Keratinocyte (primary cell): ENCODE results near the gene DCDC2. TPM values are rescaled to one million over a fixed set of nuclear protein-coding genes. Genes with fewer than 3 reads are reported as not detected.

Experiments used
- DNase-seq: peaks from one replicate; pipeline ENCODE4 v3.0.0-alpha.2; 2011; ENCODE audit warnings: low read depth, missing footprints, low spot score
- FAIRE-seq: peaks from 2 replicates; lab custom pipeline; 2011; peaks lifted over from hg19 to GRCh38; lab: Jason Lieb, UNC
- H2AFZ ChIP-seq: 2 replicates; pipeline ENCODE4 v1.6.0; 2012; ENCODE audit warnings: low read length, control low read depth, inconsistent platforms; ENCODE audit not compliant: control insufficient read depth
- H3K27ac ChIP-seq: 2 replicates; pipeline ENCODE4 v1.5.1; 2011; ENCODE audit warnings: low read length; ENCODE audit not compliant: control insufficient read depth, insufficient read depth
- H3K27me3 ChIP-seq: 3 replicates; pipeline ENCODE4 v1.6.0; 2011; ENCODE audit warnings: low read length; ENCODE audit not compliant: control insufficient read depth, insufficient read depth; ENCODE audit errors: extremely low read depth
- H3K36me3 ChIP-seq, 2 experiments: 2 replicates in 1 of 2; 3 replicates in 1 of 2; pipeline ENCODE4 v1.5.1; 2011; ENCODE audit warnings: low read length in 2 of 2, mild to moderate bottlenecking in 1 of 2; ENCODE audit not compliant: control insufficient read depth in 2 of 2, insufficient read depth in 2 of 2; ENCODE audit errors: extremely low read depth in 1 of 2
- H3K4me1 ChIP-seq: 3 replicates; pipeline ENCODE4 v1.5.1; 2011; ENCODE audit warnings: low read length; ENCODE audit not compliant: control insufficient read depth, insufficient read depth; ENCODE audit errors: extremely low read depth
- H3K4me2 ChIP-seq: 3 replicates; pipeline ENCODE4 v1.6.0; 2011; ENCODE audit warnings: low read depth, low read length; ENCODE audit not compliant: control insufficient read depth, insufficient read depth; ENCODE audit errors: extremely low read depth
- H3K4me3 ChIP-seq, 3 experiments: fragments of 200-600 bp in 1 of 3; sonication (generic) in 1 of 3; 2 replicates in 2 of 3; 3 replicates in 1 of 3; pipeline ENCODE4 v1.5.1; 2011 to 2016; ENCODE audit warnings: low read length in 3 of 3, mild to moderate bottlenecking in 3 of 3, control low read depth in 2 of 3, inconsistent platforms in 1 of 3, low read depth in 1 of 3, mixed read lengths in 1 of 3, mixed run types in 1 of 3, moderate library complexity in 1 of 3; ENCODE audit not compliant: control insufficient read depth in 2 of 3, insufficient read depth in 2 of 3; ENCODE audit errors: extremely low read depth in 1 of 3
- H3K79me2 ChIP-seq: 2 replicates; pipeline ENCODE4 v1.6.0; 2012; ENCODE audit warnings: low read length; ENCODE audit not compliant: control insufficient read depth, insufficient read depth
- H3K9ac ChIP-seq: 3 replicates; pipeline ENCODE4 v1.6.0; 2011; ENCODE audit warnings: low read length; ENCODE audit not compliant: control insufficient read depth, insufficient read depth; ENCODE audit errors: extremely low read depth
- H3K9me1 ChIP-seq: 3 replicates; pipeline ENCODE4 v1.6.0; 2011; ENCODE audit warnings: low read length; ENCODE audit not compliant: control insufficient read depth, insufficient read depth; ENCODE audit errors: extremely low read depth
- H3K9me3 ChIP-seq: 2 replicates; pipeline ENCODE4 v1.5.1; 2012; ENCODE audit warnings: low read depth, low read length; ENCODE audit not compliant: control insufficient read depth
- H4K20me1 ChIP-seq: 3 replicates; pipeline ENCODE4 v1.6.0; 2011; ENCODE audit warnings: low read length; ENCODE audit not compliant: control insufficient read depth, insufficient read depth; ENCODE audit errors: extremely low read depth
- EZH2 ChIP-seq: IDR thresholded peaks from one replicate; pipeline ENCODE4 v1.6.1; 2012; ENCODE audit warnings: inconsistent platforms, mild to moderate bottlenecking, low read length, moderate library complexity
- dilution Hi-C: fragments of 300-500 bp; cut with MboI; formaldehyde crosslinking; loops from one replicate; pipeline ENCODE4 v1.7.0; 2020; ENCODE audit warnings: low sequenced_read_pairs; ENCODE audit not compliant: extremely low pct_ligation_motif_present
- polyA plus RNA-seq, 5 experiments: library from polyadenylated mRNA; depleted of rRNA in 3 of 5; stranded (reverse) in 3 of 5; stranded (forward) in 1 of 5; unstranded in 1 of 5; fragments of >200 nt; gene quantifications; 1 replicate in 1 of 5; 2 replicates in 3 of 5; 3 replicates in 1 of 5; pipeline versions ENCODE4 v1.2.1 to v1.2.3, GENCODE V29; 2011 to 2012; ENCODE audit warnings: missing spikeins in 2 of 5, low read depth in 1 of 5, low replicate concordance in 1 of 5
- TF ChIP-seq, protein P1 (sequence below), 3 experiments: IDR thresholded peaks in 1 of 3; conservative IDR thresholded peaks in 1 of 3; optimal IDR thresholded peaks in 1 of 3; 2 replicates in 2 of 3; 3 replicates in 1 of 3; pipeline versions ENCODE3 to v1.5.1; 2011; ENCODE audit warnings: low read length in 3 of 3, mild to moderate bottlenecking in 3 of 3, moderate library complexity in 2 of 3, control low read depth in 1 of 3, inconsistent platforms in 1 of 3; ENCODE audit not compliant: insufficient read depth in 2 of 3; ENCODE audit errors: extremely low read depth in 1 of 3

Gene DCDC2
- polyA plus RNA-seq, 1 donor (not counting 4 experiments of a cell fraction or from before 2014, with no cell fraction given), result 0.10 TPM

DNA sequence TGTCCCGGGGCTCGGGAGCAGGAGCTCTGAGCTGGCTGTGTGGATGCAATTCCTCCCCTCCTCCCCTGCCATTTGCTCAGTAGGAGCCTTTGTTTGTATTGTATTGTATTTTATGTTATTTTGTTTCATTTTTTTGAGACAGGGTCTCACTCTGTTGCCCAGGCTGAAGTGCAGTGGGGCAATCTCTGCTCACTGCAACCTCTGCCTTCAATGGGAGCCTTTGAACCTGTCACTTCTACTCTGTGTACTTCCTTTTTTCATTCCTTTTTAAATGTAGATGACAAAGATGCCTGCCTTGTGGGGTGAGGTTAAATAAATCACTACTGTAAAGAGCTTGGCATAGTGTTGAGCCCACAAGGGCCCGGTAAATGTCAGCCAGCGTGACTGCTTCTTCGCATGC lies 70.6 kb downstream of the DCDC2 start:
- dilution Hi-C loops, result loop anchor here (25.0 kb wide), 1 partner anchor 100 kb away; no protein-coding TSS in a partner anchor
- Histone ChIP-seq H3K9me3 (no peaks in the 10 kb centered on the region), H2AFZ (no peak overlapping the region), H3K4me1 (peaks cover 4% of the 10 kb centered on the region), H3K4me2 (no peak overlapping the region), H3K27ac (no peak overlapping the region), H3K9me1 (no peaks in the 10 kb centered on the region), H3K9ac (no peak overlapping the region), H4K20me1 (no peaks in the 10 kb centered on the region), H3K79me2 (no peaks in the 10 kb centered on the region), H3K4me3 (no peak overlapping the region), H3K27me3 (no peaks in the 10 kb centered on the region), H3K36me3 (no peaks in the 10 kb centered on the region)
- no peak for TF ChIP-seq EZH2
- DNase-seq (no peak), FAIRE-seq (no peak)

DNA sequence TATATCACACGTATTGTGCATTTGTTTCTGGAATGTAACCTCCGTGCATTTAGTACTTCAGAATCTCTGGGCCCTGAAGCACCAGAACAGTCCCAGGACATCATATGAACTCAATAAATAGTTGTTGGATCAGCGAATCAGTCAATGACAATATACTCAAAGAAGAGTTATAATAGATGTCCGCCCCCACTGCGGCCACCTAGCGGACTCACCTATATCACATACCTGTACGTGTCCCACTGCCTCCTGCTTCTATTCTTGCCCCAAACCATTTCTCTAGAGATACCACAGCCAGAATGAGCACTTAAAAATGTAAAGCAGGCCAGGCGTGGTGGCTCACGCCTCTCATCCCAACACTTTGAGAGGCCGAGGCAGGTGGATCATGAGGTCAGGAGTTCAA lies 73.9 kb downstream of the DCDC2 start:
- no peak for FAIRE-seq
- no peaks in the 10 kb centered on the region for H3K27me3 ChIP-seq
- H3K9ac ChIP-seq, result no peak overlapping the region
- H2AFZ ChIP-seq, result no peak overlapping the region
- H3K79me2 ChIP-seq, result no peaks in the 10 kb centered on the region
- H3K27ac ChIP-seq, result no peak overlapping the region
- TF ChIP-seq EZH2, result no peak
- TF ChIP-seq, protein P1, sequence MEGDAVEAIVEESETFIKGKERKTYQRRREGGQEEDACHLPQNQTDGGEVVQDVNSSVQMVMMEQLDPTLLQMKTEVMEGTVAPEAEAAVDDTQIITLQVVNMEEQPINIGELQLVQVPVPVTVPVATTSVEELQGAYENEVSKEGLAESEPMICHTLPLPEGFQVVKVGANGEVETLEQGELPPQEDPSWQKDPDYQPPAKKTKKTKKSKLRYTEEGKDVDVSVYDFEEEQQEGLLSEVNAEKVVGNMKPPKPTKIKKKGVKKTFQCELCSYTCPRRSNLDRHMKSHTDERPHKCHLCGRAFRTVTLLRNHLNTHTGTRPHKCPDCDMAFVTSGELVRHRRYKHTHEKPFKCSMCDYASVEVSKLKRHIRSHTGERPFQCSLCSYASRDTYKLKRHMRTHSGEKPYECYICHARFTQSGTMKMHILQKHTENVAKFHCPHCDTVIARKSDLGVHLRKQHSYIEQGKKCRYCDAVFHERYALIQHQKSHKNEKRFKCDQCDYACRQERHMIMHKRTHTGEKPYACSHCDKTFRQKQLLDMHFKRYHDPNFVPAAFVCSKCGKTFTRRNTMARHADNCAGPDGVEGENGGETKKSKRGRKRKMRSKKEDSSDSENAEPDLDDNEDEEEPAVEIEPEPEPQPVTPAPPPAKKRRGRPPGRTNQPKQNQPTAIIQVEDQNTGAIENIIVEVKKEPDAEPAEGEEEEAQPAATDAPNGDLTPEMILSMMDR (optimal IDR thresholded peaks at IDR 0.05 in 1 of 3, IDR thresholded peaks at IDR 0.05 in 1 of 3, conservative IDR thresholded peaks at IDR 0.05 in 1 of 3; ENCODE audit: extremely low read depth in 1 of 3, insufficient read depth in 2 of 3, low read length in 3 of 3), result no peak
- peaks cover 4% of the 10 kb centered on the region for H3K4me1 ChIP-seq
- no peaks in the 10 kb centered on the region for H3K36me3 ChIP-seq
- no peaks in the 10 kb centered on the region for H3K9me1 ChIP-seq
- no peak for DNase-seq
- H3K9me3 ChIP-seq, result no peaks in the 10 kb centered on the region
- no peak overlapping the region for H3K4me3 ChIP-seq
- dilution Hi-C loops, result loop anchor here (25.0 kb wide), 1 partner anchor 103 kb away; no protein-coding TSS in a partner anchor
- H3K4me2 ChIP-seq, result no peak overlapping the region
- H4K20me1 ChIP-seq, result no peaks in the 10 kb centered on the region
